HAP-1 (cell line): Measurements from ENCODE around the gene GGA2.

Experiments used
- DNase-seq, 2 experiments: peaks; one replicate each; pipeline ENCODE4 v3.0.0-alpha.2; 2016 to 2020; ENCODE audit warnings: low spot score in 2 of 2
- H3K27me3 ChIP-seq: fragments of 250-450 bp; sonication (Bioruptor Pico); 2 replicates; pipeline ENCODE4 v1.5.1; 2020; ENCODE audit warnings: low read depth, mild to moderate bottlenecking, moderate library complexity
- H3K36me3 ChIP-seq: fragments of 250-450 bp; sonication (Bioruptor Pico); replicated peaks from 2 replicates; pipeline ENCODE4 v1.5.1; 2020; ENCODE audit warnings: mild to moderate bottlenecking
- H3K4me1 ChIP-seq: fragments of 250-450 bp; sonication (Bioruptor Pico); 2 replicates; pipeline ENCODE4 v1.5.1; 2020; ENCODE audit warnings: mild to moderate bottlenecking
- H3K4me3 ChIP-seq: fragments of 250-450 bp; sonication (Bioruptor Pico); 2 replicates; pipeline ENCODE4 v1.5.1; 2020; ENCODE audit warnings: mild to moderate bottlenecking, moderate library complexity
- H3K9me3 ChIP-seq: fragments of 250-450 bp; sonication (Bioruptor Pico); 2 replicates; pipeline ENCODE4 v1.5.1; 2020; ENCODE audit warnings: mild to moderate bottlenecking, moderate library complexity
- in situ Hi-C: fragments of 300-500 bp; cut with MboI; formaldehyde crosslinking; loops from 3 replicates; pipeline ENCODE4 v1.14.3; 2020; ENCODE audit warnings: low sequenced_read_pairs, inconsistent platforms, mixed read lengths

Gene GGA2

GRCh38 chr16:23504453-23505179 is 5.7 kb downstream of the GGA2 start:
- peaks cover 9% of the 10 kb centered on the region for H3K4me1 ChIP-seq
- no peak overlapping the region for H3K4me3 ChIP-seq
- DNase-seq = no peak
- in situ Hi-C loops = no loop called here
- H3K27me3 ChIP-seq = no peaks in the 10 kb centered on the region
- H3K9me3 ChIP-seq = no peaks in the 10 kb centered on the region
- peaks cover 13% of the 10 kb centered on the region for H3K36me3 ChIP-seq

DNA sequence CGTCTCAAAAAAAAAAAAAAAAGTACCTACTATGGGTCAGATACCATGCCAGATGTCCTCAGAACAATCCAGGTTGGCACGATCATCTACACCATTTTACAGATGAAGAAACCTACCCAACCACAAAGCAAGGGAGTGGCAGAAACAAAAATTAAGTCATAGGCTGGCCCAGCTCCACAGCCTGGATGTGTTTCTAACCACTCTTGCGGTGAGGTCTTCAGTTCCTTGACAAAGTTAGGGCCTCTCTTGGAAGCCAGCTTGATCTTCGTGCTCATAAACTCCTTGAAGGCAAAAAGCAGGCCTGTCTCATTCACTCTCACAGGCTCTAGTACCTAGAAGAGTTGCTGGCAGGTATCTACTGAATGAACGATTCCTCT is 6.2 kb downstream of the GGA2 start:
- Histone ChIP-seq H3K9me3 (no peaks in the 10 kb centered on the region), H3K4me1 (peaks cover 9% of the 10 kb centered on the region), H3K36me3 (peaks cover 13% of the 10 kb centered on the region), H3K4me3 (no peak overlapping the region), H3K27me3 (no peaks in the 10 kb centered on the region)
- DNase-seq = no peak
- in situ Hi-C loops = no loop called here

DNA sequence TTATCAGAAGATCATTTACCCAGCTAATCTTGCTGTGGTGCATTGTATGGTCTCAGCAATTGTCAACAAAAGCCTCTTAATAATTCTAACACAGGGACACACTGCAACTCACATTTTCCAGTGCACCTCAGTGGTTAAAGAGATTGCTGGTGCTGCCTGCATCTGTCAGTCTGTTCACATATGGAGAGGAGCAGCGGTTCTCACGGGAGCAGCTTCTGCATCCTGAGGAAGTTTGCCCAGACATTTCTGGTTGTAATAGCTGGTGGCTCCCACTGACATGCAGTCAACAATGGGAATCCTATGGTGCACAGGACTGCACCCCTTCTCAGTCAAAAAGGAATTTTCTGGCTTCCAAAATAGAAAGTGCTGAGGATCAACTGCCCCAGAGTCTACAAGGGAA is 7.8 kb downstream of the GGA2 start:
- DNase-seq = no peak
- no peaks in the 10 kb centered on the region for H3K9me3 ChIP-seq

GRCh38 chr16:23501291-23501690 is 9.0 kb downstream of the GGA2 start:
- H3K36me3 ChIP-seq = peaks cover 12% of the 10 kb centered on the region

More for the DNA sequence above, 7.8 kb downstream of the GGA2 start:
- H3K27me3 ChIP-seq = no peaks in the 10 kb centered on the region
- H3K4me3 ChIP-seq = no peak overlapping the region
- in situ Hi-C loops = no loop called here
- H3K36me3 ChIP-seq = peaks cover 13% of the 10 kb centered on the region
- peaks cover 15% of the 10 kb centered on the region for H3K4me1 ChIP-seq

GRCh38 chr16:23500862-23501225 is 9.4 kb downstream of the GGA2 start:
- in situ Hi-C loops = no loop called here
- peaks cover 10% of the 10 kb centered on the region for H3K4me1 ChIP-seq
- no peaks in the 10 kb centered on the region for H3K9me3 ChIP-seq
- no peaks in the 10 kb centered on the region for H3K27me3 ChIP-seq
- peaks cover 10% of the 10 kb centered on the region for H3K36me3 ChIP-seq
- DNase-seq = no peak
- no peak overlapping the region for H3K4me3 ChIP-seq

More at GRCh38 chr16:23501291-23501690, 9.0 kb downstream of the GGA2 start:
- H3K4me1 ChIP-seq = peaks cover 14% of the 10 kb centered on the region
- no peaks in the 10 kb centered on the region for H3K9me3 ChIP-seq
- H3K4me3 ChIP-seq = no peak overlapping the region
- in situ Hi-C loops = no loop called here
- H3K27me3 ChIP-seq = no peaks in the 10 kb centered on the region
- DNase-seq = no peak

DNA sequence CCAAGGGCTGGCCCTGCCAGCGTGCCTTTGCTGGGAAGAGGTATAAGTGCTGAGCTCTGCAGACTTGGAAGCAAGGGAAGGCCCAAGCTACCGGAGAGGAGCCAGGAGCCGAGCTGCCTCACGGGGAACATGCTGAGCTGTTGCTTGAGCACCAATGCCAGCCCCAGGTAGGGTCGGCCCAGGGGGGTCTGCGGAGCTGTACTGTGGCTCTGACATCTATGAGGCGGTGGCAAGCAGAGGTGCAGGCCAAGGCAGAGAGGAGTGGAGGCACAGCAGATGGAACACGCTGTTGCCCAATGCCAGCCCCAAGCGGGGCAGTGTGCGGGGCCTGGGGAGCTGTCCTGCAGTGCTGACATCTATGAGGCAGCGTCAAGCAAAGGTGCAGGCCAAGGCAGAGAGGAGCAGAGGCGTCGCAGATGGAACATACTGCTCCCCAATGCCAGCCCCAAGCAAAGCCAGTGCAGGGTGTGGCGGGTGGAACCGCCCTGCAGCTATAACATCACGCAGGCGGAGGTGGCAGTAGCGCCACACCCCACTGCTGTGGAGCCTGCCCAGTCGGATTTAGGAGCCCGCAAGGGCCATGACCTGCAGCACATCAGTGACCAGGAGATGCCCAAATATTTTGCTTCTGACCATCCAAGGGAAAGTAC is 10.0 kb downstream of the GGA2 start:
- Histone ChIP-seq H3K27me3 (no peaks in the 10 kb centered on the region), H3K4me3 (no peak overlapping the region), H3K9me3 (no peaks in the 10 kb centered on the region), H3K36me3 (peaks cover 15% of the 10 kb centered on the region), H3K4me1 (peaks cover 8% of the 10 kb centered on the region)
- in situ Hi-C loops = no loop called here
- DNase-seq = no peak

- peak in 1 of 2 experiments; percentile 29 for DNase-seq
- no peaks in the 10 kb centered on the region for H3K9me3 ChIP-seq
- in situ Hi-C loops = no loop called here
- peaks cover 15% of the 10 kb centered on the region for H3K36me3 ChIP-seq
- H3K4me1 ChIP-seq = peaks cover 8% of the 10 kb centered on the region
- H3K4me3 ChIP-seq = no peak overlapping the region
- H3K27me3 ChIP-seq = no peaks in the 10 kb centered on the region
Measured at GRCh38 chr16:23499801-23500200, 10.5 kb downstream of the GGA2 start.

GRCh38 chr16:23498863-23499262 is 11.4 kb downstream of the GGA2 start:
- Histone ChIP-seq H3K36me3 (peaks cover 22% of the 10 kb centered on the region), H3K4me3 (no peak overlapping the region), H3K9me3 (no peaks in the 10 kb centered on the region), H3K4me1 (peaks cover 8% of the 10 kb centered on the region), H3K27me3 (no peaks in the 10 kb centered on the region)
- DNase-seq = no peak
- in situ Hi-C loops = no loop called here

- peaks cover 8% of the 10 kb centered on the region for H3K4me1 ChIP-seq
- H3K27me3 ChIP-seq = no peaks in the 10 kb centered on the region
- DNase-seq = no peak
- in situ Hi-C loops = no loop called here
- H3K36me3 ChIP-seq = peaks cover 36% of the 10 kb centered on the region
- no peak overlapping the region for H3K4me3 ChIP-seq
- no peaks in the 10 kb centered on the region for H3K9me3 ChIP-seq
Measured at GRCh38 chr16:23497543-23497868, 12.8 kb downstream of the GGA2 start.

GRCh38 chr16:23496821-23497542 is 13.3 kb downstream of the GGA2 start:
- no peaks in the 10 kb centered on the region for H3K27me3 ChIP-seq
- H3K4me1 ChIP-seq = peaks cover 8% of the 10 kb centered on the region
- peaks cover 41% of the 10 kb centered on the region for H3K36me3 ChIP-seq
- no peak for DNase-seq
- no peaks in the 10 kb centered on the region for H3K9me3 ChIP-seq
- in situ Hi-C loops = no loop called here
- no peak overlapping the region for H3K4me3 ChIP-seq

GRCh38 chr16:23495671-23496070 is 14.6 kb downstream of the GGA2 start:
- H3K9me3 ChIP-seq = no peaks in the 10 kb centered on the region
- no peaks in the 10 kb centered on the region for H3K27me3 ChIP-seq
- H3K36me3 ChIP-seq = peaks cover 51% of the 10 kb centered on the region
- no peak for DNase-seq
- no peak overlapping the region for H3K4me3 ChIP-seq
- in situ Hi-C loops = no loop called here
- peaks cover 6% of the 10 kb centered on the region; the same call in 1 of the 2 replicates for H3K4me1 ChIP-seq

- in situ Hi-C loops = no loop called here
- no peaks in the 10 kb centered on the region for H3K9me3 ChIP-seq
- no peak for DNase-seq
Measured at GRCh38 chr16:23494188-23494587, 16.1 kb downstream of the GGA2 start.

GRCh38 chr16:23491490-23492391 is 18.6 kb downstream of the GGA2 start:
- H3K27me3 ChIP-seq = no peaks in the 10 kb centered on the region
- H3K4me1 ChIP-seq = no peaks in the 10 kb centered on the region
- H3K9me3 ChIP-seq = no peaks in the 10 kb centered on the region
- H3K36me3 ChIP-seq = peaks cover 81% of the 10 kb centered on the region
- in situ Hi-C loops = no loop called here
- no peak overlapping the region for H3K4me3 ChIP-seq
- DNase-seq = no peak

More at GRCh38 chr16:23494188-23494587, 16.1 kb downstream of the GGA2 start:
- H3K4me3 ChIP-seq = no peak overlapping the region
- peaks cover 6% of the 10 kb centered on the region; the same call in 1 of the 2 replicates for H3K4me1 ChIP-seq
- H3K36me3 ChIP-seq = peaks cover 63% of the 10 kb centered on the region
- H3K27me3 ChIP-seq = no peaks in the 10 kb centered on the region
